ENCODE data around the gene TMEM134. TPM values are rescaled to one million over a fixed set of nuclear protein-coding genes. Genes with fewer than 3 reads are reported as not detected.

Gene TMEM134
- total and polyA plus RNA-seq, 2 of the 4 experiments (the other 2 are of a cell fraction): 12.5 to 55.0 TPM

GRCh38 chr11:67453816-67454732, 15.0 kb downstream of the TMEM134 start:
- ChIA-PET CTCF (no interaction called here), POLR2A (ENCODE audit: unreplicated experiment) (no interaction called here)
- Histone ChIP-seq H3K18ac (ENCODE audit: low read depth, low read length) (no peak overlapping the region), H3K9ac (ENCODE audit: low read depth, low read length) (no peak overlapping the region), H3K4ac (ENCODE audit: low read depth, low read length) (no peak overlapping the region), H3K9me1 (ENCODE audit: insufficient read depth, low read length) (no peaks in the 10 kb centered on the region), H2BK120ac (ENCODE audit: low read depth, low read length) (no peak overlapping the region), H3K23ac (ENCODE audit: low read depth, low read length) (no peak overlapping the region), H2BK20ac (ENCODE audit: low read depth, low read length) (no peak overlapping the region), H3K4me2 (ENCODE audit: low read depth, low read length) (no peak overlapping the region), H2AK9ac (replicated peaks; ENCODE audit: low read depth, low read length, poor library complexity) (no peak overlapping the region), H4K20me1 (ENCODE audit: insufficient read depth, low read length) (no peaks in the 10 kb centered on the region), H3K56ac (ENCODE audit: extremely low read depth, insufficient read depth, low read length) (no peak overlapping the region), H3K36me3 (ENCODE audit: control insufficient read depth, insufficient read depth, low read length) (no peaks in the 10 kb centered on the region), H2AFZ (replicated peaks; ENCODE audit: low read length, poor library complexity) (no peak overlapping the region), H2BK15ac (ENCODE audit: low read depth, low read length) (no peak overlapping the region), H3K4me3 (ENCODE audit: insufficient read depth, low read depth, low read length) (no peak overlapping the region), H3K79me1 (ENCODE audit: low read depth in 1 of 2, low read length in 2 of 2) (no peaks in the 10 kb centered on the region), H2AK5ac (ENCODE audit: low read depth, low read length) (no peak overlapping the region), H4K5ac (ENCODE audit: low read depth, low read length) (no peak overlapping the region), H2BK5ac (ENCODE audit: low read depth, low read length, poor library complexity, severe bottlenecking) (no peak overlapping the region), H3K9me3 (ENCODE audit: control insufficient read depth, insufficient read depth, low read length) (no peaks in the 10 kb centered on the region), H3K27me3 (ENCODE audit: control insufficient read depth, insufficient read depth, low read length) (peaks cover 26% of the 10 kb centered on the region; the same call in 1 of the 2 replicates), H3K27ac (ENCODE audit: insufficient read depth, low read length) (no peak overlapping the region), H4K91ac (ENCODE audit: insufficient read depth, low read depth, low read length) (no peak overlapping the region), H3K14ac (replicated peaks; ENCODE audit: low read depth, low read length) (no peak overlapping the region), H4K8ac (ENCODE audit: low read depth in 2 of 2, low read length in 2 of 2) (no peak overlapping the region), H3K4me1 (ENCODE audit: control insufficient read depth, insufficient read depth, low read length) (no peaks in the 10 kb centered on the region)
- TF ChIP-seq NFE2L2 (IDR thresholded peaks at IDR 0.05; ENCODE audit: low read depth, low read length) (no peak), MAFK (IDR thresholded peaks at IDR 0.05; ENCODE audit: low read depth, low read length) (no peak)
- dilution Hi-C loops (cut with HindIII; ENCODE audit: low sequenced_read_pairs, unreplicated experiment): no loop called here
- intact Hi-C loops (cut with micrococcal nuclease): no loop called here
- WGBS, 2 experiments (ENCODE audit: extremely low coverage in 2 of 2, insufficient read length in 1 of 2): no CpG with 5 or more reads among the region's 21 CpGs
- no TSS peak for BruUV-seq (replicated peaks)
- DNase-seq (no peak), ATAC-seq (ENCODE audit: low read depth) (no peak)
- in situ Hi-C loops (cut with MboI; ENCODE audit: low sequenced_read_pairs): no loop called here

All from IMR-90 (cell line).